Inferior parietal cortex (tissue), 1 donor: ENCODE data around the gene LIG4.
"Not testable (repeated sequence)": the region's sequence is repeated elsewhere in the genome, so short reads cannot be mapped to it uniquely, and the experiment has no call there.

Experiments
- DNase-seq: peaks from one replicate; pipeline ENCODE4 v3.0.0-alpha.2; 2016; ENCODE audit errors: extremely low spot score

LIG4 gene

DNA sequence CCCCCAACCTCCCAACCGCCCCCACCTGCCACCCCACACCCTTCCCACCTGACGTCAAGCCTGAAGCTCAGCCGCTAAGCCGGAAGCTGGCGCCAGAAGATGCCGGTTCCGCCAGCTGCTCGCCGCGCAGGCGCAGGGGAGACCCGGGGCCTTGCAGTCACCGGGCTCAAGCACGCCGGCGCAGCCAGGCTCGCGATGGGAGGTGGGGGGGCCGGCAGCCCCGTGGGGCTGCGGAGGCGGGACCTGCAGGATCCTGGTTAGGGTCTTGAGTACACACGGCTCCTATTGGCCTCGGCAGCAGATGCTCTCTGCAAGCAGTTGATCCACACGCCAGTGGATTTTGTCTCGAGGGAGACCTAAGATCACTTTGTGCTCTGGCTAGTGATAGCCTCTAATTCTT lies at the start of gene LIG4:
TSS of gene LIG4 (minus strand) at position 101 of the 400 bp plus-strand sequence. CDS start 4,268 bp downstream, outside the sequence.
- DNase-seq, result peak; percentile 85

DNA sequence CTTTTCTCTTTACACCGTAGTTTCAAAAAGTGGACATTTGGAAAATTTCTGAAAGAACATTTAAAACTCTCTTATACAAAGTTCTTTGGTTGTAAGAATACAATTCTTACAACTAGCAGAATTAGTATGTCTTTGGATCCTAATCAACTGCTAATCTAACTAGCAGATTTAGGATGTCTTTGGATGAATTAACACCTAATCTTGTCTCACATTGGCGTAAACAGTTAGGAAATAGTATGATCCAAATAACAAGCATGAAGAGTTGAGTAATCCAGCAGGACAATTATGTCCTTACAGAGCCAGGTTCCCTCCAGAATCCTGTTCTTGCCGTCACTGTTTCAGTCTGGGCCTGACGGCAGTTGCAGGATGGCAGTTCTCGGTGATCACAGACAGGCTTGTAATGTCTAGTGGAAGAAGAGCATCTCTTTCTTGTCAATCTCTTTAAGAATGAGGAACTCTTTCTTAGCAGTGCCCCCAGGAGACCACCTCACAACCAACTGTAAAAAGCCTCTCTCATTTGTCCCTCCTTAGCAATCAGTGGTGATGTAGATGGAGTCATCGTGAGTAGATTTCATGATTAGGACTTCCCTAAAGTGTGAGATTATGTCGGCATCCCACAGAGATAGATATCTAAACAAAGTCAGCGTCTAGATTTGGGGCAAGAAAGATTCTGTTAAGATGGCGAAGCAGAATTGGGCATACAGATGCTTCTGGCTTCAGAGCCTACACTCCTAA lies 48.5 kb upstream of the LIG4 start:
- DNase-seq, result no peak

DNA sequence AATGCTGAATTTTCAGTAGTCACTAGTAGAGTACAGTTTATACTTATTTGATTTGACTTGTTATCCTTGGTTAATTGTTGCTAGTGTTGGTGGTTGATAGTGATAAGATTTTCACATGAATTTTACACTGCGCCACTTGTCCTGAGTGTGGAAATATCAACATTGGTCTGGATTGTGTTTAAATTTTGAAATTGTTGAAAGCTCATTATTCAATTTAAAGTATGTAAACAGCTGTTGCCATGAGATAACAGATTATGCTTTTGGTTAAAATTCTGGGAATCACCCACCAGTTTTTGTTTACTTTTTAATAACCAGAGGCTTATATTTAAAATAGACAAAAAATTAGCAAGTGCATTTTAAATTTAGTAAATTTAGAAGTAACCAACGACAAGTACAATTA lies 41.9 kb upstream of the LIG4 start:
- no peak for DNase-seq

DNA sequence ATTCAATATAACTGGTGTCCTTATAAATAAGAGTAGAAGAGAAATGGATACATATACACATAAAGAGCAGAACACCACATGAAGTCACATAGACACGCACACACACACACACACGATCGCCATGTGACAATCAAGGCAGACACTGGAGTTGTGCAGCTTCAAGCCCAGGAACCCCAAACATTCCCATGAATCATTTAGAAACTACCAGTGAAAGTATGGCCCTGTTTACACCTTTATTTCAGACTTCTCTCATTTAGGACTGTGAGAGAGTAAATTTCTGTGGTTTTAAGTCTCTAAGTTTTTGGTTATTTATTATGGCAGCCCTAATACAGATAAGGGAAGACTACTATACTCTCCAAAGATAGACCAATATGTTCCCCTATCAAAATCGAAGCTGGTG lies 33.8 kb upstream of the LIG4 start:
- DNase-seq, result no peak

DNA sequence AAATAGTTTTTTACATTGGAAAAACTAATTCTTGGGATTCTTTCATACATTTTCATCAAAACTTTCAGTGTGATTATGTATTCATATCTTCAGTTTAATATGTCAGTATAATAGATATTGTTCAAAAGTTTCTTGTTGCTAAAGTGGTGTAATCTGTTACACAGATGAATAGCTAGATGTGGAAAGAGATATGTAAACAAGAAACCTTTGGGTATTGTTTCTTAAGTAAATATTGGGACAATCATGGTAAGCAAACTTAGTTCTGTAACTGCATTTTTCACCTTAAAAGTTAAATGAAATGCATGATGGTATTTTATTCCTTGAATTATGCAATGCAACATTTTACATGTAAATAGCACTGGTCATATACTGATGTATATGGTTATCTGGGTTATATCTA lies 15.0 kb upstream of the LIG4 start:
- DNase-seq, result no peak

DNA sequence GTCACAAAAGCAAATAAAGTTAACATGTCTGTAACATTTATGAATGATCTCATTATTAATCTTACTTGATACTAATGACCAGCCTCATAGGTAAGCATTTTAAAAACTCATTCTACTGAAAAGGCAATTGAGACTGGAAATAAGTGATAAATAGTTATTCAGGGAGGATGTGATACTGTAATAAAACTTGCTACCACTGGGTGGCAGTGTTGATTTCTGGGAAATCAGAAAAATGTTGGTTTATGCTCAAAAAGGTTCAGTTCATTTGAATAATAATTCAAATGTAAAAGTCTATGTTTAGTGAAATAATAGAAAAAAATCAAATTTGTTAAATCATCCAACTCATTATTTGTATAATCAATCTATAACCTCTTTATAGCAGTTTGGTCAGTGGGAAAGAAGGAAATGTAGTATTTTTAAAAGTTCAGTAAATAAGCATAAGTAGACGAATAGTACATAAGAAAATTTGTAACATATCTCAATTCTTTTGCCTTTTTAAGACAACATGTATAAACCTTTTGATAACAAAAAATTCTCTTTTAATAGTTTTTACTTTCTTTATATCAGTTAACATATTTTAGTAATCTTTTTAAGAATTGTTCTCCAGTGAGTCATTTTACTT lies 12.4 kb upstream of the LIG4 start:
- peak; percentile 79 for DNase-seq

DNA sequence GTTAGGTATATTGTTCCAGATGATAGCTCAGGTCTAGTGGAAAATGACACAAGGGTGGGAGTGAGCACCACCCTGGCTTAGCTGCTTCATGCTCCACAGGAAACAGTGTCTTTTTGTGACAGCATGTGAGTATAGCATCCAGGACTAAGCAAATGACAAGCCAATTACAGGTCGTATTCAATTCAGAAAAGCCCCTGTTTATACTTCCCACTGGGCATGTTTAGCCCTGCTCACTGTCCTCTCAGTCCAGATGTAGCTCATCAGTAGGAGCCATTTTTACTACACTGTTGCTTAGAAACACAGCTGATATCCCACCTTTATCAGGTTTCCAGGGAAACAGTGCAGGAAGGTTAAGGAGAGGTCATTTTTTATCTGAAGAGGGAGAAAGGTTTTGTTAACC lies 10.8 kb upstream of the LIG4 start:
- DNase-seq, result no peak

DNA sequence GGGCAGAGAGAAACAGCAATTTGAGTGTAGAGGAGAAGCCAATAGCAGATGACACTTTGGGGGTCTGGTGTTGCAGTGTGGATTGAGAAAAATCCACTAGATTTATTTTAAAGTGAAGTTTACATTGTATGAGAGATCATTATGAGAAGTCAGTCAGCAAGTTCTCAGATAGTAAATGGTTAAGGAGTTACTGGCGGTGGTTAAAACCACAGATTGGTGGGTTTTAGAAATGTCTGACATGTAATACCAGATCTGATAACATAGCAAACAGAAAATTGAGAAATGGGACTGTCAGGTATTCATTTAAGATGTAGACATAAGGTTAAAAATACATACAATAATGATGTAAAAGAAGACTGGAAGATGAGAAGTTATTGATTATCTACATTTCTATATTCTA lies 10.1 kb upstream of the LIG4 start:
- DNase-seq, result no peak

DNA sequence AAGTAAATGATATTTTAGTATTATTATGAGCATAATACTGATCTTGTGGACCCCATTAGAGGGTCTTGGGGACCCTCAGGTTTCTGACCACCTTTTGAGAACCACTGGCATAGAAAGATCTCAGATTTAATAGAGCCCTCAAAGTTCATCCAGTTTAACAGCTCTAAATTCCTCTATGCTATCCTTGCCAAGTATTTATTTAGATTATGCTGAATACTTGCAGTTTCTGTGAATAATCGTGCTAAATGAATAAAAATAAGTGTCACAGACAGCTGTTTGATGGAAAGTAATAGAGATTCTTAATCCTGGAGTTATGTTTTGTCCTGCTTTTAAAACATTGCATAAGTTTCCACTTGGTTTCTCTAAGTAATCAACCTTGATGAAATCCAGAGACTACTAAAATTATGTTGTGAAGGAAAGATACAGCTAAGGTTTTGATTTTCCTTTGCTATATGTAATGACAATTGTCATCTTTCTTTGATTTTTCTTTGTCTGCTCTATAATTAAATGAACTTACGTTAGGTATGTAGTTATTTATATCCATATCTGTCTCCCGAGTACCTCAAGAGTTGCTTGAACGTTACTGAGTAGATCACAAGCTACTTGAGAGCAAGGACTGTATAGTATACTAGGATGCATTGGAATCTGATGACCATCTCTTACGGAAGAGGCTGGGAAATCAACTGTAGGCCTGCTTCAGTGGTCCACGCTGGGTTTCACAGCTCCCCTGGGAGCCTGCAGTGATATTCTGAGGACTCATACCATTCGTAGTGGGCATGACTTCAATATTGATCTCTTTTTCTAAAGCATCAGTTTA lies 8.6 kb upstream of the LIG4 start:
- DNase-seq, result no peak

DNA sequence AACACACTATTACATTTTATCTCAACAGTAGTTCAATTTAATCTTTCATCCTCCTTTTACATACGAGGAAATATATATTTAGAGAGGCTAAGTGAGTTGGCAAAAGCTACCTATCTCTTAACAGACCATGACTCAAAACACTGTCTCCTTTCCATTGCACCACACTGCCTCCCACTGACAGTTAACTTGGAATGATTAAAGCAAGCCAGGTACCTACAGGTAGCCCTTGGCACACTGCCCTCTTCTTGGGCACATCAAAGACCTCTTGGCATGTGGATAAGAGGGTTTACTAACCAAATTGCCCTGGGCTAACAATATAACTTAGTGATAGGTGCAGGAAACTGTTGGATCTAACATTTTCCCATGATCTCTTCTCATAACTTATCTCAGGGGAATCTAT lies 4.7 kb upstream of the LIG4 start:
- no peak for DNase-seq

DNA sequence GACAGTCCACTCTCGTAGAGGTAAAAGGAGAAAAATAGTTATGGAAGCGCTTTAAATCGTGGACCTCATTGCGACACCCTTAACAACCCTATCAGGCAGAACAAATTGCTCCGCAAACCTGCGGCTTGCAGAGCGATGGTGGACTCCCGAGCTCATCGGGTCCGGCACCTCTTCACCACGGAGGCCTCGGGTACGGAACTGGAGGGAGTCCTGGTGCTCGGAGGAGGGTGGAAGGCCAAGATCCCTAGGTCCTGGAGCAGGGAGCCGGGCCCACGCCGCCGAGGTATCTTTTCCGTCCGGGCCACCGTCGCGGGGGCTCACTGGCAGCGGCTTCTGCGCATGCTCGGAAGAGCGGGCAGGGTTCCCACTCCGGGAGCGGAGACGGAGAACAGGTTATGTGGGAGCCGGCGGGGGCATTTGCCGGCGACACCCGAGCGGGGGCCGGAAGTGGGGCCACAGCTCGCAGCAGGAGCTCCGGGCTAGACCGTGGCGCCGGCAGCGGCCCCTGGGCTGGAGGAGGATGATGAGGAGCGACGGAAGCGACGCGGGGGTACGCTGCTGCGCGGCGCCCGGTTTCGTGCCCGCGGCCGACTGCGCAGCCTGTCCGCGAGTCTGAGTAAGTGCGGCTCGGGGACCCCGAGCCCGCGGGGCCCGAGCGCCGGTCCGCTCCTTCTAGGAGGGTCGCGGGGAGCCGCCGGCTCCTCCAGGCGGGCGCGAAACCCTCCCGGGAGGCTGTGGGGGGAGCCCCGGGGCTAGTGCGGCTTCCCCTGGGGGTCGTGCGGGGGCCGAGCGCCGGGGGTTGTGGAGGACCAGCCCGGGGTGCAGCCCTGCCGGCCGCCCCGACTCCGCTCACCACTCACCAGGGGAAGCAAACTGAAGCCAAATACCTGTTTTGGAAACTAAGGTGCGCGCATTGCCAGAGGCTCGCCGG lies 3.0 kb upstream of the LIG4 start, which contains the start of gene ABHD13:
TSS of gene ABHD13 (plus strand) at position 349 of the 931 bp plus-strand sequence. CDS start 10,827 bp downstream, outside the sequence.
- DNase-seq, result peak; percentile 95

DNA sequence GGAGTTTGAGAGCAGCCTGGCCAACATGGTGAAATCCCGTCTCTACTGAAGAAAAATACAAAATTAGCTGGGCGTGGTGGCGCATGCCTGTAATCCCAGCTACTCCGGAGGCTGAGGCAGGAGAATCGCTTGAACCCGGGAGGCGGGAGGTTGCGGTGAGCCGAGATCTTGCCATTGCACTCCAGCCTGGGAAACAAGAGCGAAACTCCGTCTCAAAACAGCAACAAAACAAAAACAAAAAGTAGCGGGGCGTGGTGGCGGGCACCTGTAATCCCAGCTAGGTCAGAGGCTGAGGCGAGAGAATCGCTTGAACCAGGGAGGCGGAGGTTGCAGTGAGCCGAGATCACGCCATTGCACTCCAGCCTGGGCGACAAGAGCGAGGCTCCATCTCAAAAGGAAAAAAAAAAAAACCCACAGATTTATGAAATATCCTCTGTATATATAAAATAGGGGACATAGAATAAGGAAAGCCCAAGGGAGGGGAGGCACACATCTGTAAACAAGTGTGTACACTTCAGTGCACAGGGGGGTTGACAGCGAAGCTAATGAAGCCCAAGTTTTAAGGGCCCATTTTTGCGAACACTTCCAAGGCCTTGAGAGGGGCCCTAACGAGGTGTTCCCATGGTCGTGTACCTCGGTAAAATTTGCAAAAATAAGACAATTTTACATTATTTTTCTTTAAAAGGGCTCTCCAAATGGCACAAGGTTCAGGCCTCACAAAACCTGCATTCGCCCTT lies 2.1 kb upstream of the LIG4 start:
- DNase-seq, result not testable (repeated sequence)

DNA sequence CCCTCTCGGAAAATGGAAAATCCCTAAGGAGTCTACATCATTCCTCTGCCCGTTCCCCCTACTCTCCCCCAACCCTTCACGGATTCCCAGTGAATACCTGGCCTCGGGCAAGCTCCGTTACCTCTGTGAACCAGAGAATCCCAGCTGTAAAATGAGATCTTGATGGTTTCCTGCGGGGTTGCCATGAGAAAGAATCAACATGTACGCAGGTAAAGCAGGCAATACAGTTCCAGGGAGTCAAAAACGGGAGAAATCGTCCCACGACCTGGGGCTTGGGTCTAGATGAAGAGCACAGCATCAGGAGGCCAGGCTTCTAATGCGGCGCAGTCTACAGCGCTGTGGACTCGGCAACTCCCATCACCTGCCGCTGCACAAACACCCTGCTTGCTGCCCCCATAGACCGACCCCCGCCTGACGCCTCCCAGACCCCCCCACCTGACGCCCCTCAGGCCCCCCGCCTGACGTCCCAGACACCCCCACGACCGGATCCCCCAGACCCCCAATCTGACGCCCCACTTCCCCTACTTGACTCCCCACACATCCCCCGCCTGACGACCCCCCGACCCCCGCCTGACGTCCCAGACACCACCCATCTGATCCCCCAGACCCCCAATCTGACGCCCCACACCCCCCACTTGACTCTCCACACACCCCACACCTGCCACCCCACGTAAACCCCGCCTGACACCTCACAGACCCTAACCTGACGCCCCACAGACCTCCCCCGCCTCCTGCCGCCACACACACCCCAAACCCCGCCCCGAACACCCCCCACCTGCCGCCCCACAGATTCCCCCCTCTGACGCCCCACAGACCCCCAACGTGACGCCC lies 680 bp downstream of the LIG4 start:
- no peak for DNase-seq

DNA sequence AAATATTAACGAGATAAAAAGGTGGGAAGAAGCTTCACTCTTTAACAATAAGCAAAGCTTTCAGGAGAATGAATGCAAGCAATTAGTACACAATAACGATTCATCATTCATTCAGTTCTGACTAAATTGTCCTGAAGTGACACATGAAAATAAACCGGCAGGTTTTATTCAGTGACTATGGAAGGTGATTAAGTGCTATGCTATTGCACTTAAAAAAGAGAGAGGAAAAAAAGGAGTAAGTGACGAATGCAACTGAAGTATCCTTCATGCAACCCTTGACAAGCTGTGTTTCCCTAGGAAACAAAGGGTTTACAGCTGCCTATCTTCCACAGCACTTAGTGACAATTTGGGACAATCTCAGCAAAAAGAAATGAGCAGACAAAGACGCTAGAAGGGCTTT lies 1.4 kb downstream of the LIG4 start:
- DNase-seq, result no peak

DNA sequence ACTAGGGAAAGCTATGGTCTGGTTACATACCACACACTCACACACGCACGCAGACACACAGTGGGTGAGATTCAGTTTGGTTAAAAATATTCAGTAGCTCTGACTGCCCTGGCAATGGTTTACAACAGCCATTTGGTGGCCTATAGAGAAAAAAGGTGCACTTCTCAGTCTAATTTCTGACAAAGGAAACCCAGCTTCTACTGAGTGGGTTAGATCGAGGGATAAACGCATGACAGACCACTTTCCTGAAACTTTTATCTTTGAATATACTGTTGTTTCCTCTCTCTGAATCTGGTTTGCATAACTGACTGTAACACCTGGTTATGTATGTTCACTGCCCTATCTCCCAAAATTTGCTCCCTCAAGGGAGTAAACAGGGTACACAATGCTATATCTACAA lies 2.5 kb downstream of the LIG4 start:
- no peak for DNase-seq

DNA sequence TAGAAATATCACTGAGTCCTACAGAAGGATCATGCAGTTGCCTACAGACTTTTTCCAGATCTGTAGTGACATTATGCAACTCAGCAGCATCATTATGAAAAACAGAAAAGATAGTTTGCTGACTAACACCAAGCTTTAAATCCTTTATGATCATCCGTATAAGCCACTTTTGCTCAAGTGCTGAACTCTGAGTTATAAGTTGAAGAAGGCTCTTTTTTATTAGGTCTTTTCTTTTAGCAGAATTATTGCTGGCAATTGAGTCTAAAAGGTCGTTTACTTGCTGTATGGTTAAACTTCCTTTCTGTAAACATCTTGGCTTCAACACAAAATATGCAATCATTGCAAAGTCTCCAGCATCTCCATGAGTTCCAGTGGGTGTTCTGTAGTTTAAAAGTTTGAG lies 4.8 kb downstream of the LIG4 start:
- no peak for DNase-seq

DNA sequence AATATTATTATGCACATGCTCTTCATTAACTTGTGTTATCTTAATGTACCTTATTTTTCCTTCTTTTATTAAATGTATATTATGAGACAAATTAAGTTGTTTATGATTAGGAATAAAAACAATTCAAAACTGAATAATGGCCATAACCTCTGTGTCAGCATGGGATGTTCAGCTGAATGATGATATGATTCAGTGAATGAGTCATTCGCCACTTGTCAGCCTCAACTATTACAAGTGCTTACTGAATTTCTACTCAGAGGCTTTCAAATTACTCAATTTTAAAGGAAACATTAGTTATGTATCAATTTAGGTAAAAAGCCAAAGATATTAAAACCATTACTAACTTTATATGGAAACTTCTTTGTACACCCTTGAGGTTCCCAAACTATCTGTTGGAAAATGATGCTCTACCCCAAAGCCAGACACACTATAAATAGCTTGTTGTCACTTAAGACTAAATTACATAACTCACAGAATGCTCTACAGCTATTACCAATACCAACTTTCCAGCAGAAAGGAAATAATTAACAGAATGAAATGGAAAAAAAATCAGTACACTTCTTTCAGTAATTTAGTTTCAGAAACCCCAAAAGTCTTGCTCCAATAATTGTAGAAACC lies 14.4 kb downstream of the LIG4 start:
- no peak for DNase-seq

DNA sequence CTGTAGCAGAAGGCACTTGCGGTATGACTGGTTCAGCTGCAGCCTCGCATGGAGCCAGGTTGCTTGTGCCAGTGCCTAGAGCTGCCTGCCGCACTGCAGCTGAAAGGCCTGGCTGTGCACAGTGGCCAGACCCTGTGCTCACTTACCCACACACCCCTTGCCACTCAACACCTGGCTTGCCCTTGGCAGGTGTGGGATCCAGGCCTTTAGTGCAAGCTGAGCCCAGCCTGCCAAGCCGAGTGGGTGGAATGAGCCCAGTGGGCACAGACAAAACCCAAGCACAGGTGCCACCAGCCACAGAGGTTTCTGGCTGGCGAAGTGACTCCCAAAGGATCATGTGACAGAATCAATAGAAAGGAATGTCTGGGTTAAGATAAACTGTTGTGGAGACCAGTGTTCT lies 19.5 kb downstream of the LIG4 start:
- DNase-seq, result no peak

DNA sequence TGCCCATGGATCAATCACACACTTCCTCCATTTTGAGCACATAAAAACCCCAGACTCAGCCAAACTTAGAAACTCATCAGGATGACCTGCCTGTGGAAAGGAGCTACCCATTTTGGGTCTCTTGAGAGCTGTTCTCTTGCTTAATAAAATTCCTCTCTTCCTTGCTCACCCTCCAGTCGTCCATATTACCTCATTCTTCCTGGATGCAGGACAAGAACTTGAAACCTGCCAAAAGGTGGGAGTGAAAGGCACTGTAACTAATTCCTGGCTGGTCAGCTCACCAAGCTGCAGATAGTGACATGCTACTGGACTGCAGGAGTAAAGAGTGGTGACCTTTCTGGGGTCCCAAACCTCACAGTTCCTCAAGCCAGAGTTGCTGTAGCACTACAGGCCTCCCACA lies 20.2 kb downstream of the LIG4 start:
- no peak for DNase-seq
